GM19239 (cell line): Measurements from ENCODE around the gene NME4.

Experiments
- DNase-seq: peaks from one replicate; pipeline ENCODE4 v3.0.0; 2011; ENCODE audit warnings: low spot score; ENCODE audit not compliant: insufficient read length
- FAIRE-seq: peaks from 2 replicates; lab custom pipeline; 2011; peaks lifted over from hg19 to GRCh38; lab: Jason Lieb, UNC

NME4 gene

DNA sequence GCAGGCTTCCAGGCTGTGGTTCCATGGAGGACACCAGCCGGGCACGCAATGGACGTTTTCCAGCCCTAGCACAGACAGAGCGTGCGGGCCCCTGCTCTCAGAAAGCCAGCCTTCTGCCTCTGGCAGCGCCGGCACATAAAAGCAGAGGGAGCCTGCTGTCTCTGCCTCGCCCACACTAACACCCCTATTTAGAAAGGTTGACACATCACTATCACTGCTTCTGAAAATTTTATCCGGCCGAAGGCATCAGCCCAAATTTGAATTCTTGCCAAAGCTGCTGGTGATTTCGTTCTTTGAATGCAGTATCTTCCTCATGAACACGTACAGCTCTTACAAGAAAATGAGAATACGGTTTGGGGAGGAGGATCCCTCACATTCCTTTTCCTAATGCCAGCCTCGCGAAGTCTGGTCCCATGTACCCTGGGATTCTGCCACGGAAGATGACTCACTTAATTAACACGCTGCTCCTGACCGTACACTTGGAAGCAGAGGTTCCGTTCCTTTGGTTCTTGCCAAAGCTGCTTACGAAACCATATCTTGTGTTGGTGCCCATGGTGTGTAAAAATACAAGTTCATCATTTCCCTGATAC, 27.1 kb downstream of the NME4 start:
- FAIRE-seq: no peak
- DNase-seq: no peak

DNA sequence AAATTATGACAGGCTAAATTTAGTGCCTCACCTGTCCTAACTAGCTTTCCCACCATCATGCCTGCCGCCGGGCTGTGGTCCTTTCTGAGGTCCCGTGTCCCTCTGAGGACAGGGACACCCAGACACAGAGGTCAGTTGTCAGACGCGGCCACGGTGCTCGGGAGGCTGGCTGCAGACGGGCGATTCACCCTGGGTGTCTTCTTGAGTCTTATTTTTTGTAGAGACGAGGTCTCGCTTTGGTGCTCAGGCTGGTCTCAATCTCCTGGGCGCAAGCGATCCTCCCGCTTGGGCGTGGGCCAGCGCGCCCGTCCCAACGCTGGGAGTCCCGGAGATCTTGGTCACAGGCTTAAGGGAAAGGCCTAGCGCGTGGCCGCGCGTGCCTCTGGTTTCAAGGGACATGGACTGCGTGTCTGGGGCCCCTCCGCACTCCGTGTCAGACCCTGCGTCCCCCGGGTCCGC, 27.7 kb downstream of the NME4 start:
- no peak for DNase-seq
- FAIRE-seq: no peak

DNA sequence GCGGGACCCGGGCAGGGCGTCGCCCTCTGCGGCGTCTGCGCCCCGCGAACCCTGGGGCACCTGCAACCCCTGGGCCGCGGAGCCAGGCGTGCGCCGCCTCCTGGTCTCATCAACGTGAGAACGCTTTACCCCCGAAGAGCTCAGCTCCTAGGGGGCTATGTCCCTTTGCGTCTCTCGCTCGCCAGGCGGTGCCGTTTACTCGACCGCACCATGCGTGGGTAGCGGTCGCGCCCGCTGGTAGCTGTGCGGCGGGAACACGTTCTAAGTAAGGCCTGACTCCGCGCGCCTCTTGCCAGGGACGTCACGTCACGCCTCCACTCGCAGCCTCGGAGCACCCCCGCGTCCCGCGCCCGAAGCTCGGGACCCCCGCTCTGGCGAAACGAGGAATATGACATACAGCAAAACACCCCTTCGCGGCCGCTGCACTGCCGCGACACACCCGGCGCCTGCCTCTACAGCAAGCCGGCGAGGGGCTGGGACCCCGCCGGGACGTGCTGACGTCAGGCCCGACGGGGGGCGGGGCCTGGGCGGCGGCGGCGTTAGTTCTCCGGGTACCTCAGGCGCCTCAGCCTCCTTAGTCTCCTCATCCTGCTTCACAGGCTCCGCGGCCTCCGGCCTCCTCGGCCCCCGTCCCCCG, 28.2 kb downstream of the NME4 start, which contains the start of gene RAB11FIP3:
Gene RAB11FIP3 (plus strand): TSS at position 568 of the 637 bp plus-strand sequence. CDS start 358 bp downstream, outside the sequence.
- FAIRE-seq: peak; percentile 76

DNA sequence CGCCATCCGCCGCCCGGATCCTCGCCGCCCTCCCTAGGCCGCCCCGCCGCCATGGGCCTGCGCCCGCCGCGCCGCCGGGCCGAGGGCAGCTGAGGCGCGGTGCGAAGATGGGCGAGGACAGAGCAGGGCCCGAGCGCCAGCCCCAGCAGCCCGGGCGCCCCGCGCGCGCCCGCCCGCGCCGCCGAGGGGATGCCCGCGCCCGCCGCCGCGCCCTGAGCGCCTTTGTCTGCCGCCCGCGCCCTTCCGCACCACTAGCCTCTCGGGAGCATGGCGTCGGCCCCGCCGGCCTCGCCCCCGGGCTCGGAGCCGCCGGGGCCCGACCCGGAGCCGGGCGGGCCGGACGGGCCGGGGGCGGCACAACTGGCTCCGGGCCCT, 28.7 kb downstream of the NME4 start:
- no peak for FAIRE-seq

More for the DNA sequence above, 28.2 kb downstream of the NME4 start, which contains the start of gene RAB11FIP3:
- peak; percentile 100 for DNase-seq

DNA sequence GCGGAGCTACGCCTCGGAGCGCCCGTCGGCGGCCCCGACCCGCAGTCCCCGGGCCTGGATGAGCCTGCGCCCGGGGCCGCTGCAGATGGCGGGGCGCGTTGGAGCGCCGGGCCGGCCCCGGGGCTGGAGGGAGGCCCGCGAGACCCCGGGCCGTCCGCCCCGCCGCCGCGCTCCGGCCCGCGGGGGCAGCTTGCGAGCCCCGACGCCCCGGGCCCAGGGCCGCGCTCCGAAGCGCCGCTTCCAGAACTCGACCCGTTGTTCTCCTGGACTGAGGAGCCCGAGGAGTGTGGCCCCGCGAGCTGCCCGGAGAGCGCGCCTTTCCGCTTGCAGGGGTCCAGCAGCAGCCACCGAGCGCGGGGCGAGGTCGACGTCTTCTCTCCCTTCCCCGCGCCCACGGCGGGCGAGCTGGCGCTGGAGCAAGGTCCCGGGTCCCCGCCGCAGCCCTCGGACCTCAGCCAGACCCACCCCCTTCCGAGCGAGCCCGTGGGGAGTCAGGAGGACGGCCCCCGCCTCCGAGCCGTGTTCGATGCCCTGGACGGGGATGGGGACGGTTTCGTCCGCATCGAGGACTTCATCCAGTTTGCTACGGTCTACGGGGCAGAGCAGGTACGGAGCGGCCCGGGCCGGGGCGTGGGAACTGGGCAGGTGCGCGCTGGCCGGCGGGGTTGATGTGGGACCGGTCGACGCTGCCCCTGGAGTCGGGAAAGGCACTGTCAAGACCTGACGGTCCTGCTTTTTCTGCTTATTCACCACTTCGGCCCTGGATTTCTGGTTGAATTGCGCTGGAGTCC, 29.3 kb downstream of the NME4 start:
- DNase-seq (peak; percentile 45), FAIRE-seq (no peak)

More for the DNA sequence above, 28.7 kb downstream of the NME4 start:
- no peak for DNase-seq

DNA sequence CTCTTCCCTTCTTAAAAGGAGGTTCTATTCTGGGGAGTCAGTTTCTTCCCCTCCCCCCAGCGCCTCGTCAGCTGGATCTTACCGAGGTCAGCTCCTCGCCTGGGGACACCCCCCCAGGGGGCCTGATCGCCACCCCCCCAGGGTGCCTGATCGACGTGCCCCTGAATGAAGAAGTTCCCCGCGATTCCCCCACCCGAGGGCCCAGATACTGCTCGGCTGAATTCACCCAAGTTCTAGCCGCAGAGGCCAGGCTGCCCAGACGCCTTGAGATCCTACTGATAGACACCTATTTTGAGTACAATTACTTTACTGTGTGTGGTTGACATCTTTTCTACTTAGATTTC, 29.9 kb downstream of the NME4 start:
- DNase-seq: no peak
- no peak for FAIRE-seq

DNA sequence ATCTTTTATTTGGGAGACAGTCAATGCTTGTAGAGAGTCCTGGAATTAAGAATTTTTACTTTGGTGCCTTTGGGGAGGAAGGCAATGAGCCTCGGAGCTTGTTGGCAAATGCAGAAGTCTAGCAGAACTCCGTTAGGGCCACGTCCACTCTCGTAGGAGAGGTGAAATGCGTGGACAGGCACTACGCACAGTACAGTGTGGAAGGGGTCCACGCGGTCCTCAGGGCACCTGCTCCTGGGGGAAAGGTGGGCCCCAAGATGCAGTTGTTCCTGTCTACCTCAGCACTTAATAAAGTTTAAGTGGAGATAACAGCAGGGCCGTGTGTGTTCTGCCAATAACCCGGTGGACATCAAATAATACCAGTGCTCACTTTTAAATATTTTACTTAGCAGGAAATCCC, 30.3 kb downstream of the NME4 start:
- FAIRE-seq: no peak

DNA sequence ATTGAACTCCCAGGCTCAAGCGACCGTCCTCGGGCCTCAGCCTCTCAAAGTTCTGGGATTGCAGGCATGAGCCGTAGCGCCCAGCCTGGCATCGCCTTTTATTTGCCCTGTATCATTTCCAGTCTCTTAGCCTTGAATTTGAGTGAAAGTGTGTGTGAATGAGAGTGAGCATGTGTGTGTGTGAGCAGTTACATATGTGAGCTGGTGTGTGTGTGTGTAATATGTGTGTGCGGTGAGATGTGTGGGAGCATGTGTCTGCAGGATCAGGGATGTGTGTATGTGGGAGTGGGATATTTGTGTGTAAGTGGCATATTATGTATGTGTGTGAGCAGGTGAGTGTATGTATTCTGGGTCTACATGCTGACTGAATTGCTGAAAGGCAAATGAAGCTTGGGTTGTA, 33.9 kb downstream of the NME4 start:
- FAIRE-seq: no peak
- DNase-seq: no peak

More for the DNA sequence above, 30.3 kb downstream of the NME4 start:
- no peak for DNase-seq

DNA sequence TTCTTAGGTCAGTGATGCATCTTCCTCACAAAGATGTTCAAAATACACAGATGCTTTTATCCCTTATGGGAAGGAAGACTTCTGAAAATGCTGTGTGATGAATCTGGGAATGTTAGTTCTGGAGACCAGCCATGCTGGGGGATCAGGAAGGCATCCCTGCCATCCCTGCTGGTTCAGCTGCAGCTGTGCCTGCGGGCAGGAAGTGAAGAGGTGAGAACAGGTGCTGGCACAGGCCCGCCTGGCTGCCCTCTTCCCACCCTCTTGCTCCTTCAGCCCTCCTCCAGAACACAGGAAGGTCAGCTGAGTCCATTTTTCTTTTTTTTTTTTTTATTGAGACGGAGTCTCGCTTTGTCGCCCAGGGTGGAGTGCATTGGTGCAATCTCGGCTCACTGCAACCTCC, 43.6 kb downstream of the NME4 start:
- no peak for FAIRE-seq

DNA sequence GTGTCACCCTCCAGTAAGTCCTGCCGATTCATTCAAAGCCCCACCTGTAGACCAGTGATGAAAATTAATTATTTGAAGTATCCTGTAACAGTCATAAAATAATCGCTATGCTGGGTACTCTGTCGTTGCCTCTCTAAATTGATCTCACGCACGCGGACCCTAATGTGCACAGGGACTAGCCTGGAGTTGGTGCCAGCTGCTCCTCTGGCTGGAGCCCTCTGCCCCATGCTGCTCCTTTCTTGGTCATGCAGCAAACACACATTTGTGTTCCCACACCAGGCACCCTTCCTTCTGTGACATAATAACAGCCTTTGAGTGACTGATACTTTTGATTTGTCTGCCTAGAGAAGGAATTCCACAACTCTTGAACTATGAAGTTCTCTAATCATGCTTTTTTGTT, 44.4 kb downstream of the NME4 start:
- FAIRE-seq (no peak), DNase-seq (no peak)

More for the DNA sequence above, 43.6 kb downstream of the NME4 start:
- no peak for DNase-seq

DNA sequence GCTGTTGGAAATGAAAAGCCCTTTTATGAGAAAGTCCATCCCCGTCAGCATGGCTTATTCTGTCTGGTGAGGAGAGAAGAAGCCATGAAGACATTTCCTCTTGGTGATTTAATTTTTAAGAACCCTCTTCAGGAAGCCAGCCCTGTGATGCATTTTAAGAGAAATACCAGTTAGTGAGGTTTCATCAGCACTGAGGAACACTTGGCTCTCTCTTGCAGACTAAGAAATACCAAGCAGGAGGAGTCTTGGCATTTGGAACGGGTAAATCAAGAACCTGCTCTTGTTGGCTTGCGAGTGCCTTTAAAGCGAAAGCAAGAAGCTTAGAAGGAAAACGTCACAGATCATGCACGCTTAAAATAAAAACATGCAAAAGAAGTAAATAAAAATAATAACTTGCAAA, 46.0 kb downstream of the NME4 start:
- DNase-seq (no peak), FAIRE-seq (no peak)

DNA sequence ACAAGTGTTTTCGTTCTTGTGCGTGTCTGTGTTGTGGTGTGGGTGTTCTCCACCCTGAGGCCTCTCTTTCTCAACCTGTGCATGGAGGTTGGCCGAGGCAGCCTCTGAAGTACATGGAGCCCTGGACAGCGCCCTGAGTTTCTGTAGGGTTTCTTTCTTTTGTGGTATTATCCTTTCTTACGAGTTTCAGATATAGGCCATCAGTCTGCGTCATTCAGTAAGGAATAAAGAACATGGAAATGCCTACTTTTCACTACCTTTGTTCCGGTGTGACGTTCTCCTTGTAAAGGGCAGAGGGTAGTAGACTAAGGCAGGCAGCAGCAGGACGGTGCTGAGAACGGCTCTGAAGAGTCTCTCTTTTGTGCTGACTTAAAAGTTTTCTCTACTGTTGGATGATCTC, 47.0 kb downstream of the NME4 start:
- no peak for FAIRE-seq
- no peak for DNase-seq

DNA sequence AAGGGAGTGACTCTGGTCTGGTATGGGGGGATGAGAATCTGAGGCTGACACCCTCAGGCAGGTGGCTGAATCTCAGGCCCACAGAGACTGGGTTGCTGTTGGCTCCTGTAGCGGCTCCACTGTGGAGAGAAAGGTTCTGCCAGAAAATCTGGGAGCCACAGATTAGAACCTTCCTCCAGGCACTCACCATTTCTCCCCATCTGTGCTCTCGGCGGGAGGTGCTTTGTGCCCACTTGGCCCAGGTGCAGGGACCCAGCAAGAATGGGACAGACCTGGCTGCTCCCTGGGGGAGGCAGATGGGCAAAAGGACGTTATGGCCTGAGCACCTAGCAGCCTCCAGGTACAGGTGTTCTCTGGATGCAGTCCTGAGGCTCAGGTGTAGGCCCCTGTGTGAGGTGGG, 48.6 kb downstream of the NME4 start:
- no peak for DNase-seq
- FAIRE-seq: no peak
